Transverse colon (tissue), 4 donors: ENCODE data around the gene ATG9B. TPM values are rescaled to one million over a fixed set of nuclear protein-coding genes. Genes with fewer than 3 reads are reported as not detected.
"Not testable (repeated sequence)": the region's sequence is repeated elsewhere in the genome, so short reads cannot be mapped to it uniquely, and the experiment has no call there.

Experiments
- DNase-seq: peaks from one replicate; pipeline ENCODE4 v3.0.0-alpha.2; 2019
- H3K27ac ChIP-seq, 4 donors: fragments of 200-600 bp; sonication (generic); 2 replicates each; pipeline ENCODE4 v1.5.1; 2016 to 2018; ENCODE audit warnings: inconsistent platforms in 4 of 4
- H3K27me3 ChIP-seq: fragments of 200-600 bp; sonication (generic); 2 replicates; pipeline ENCODE4 v1.5.1; 2017; ENCODE audit warnings: inconsistent platforms
- H3K36me3 ChIP-seq, 4 donors: fragments of 200-600 bp; sonication (generic); 2 replicates each; pipeline ENCODE4 v1.5.1; 2017 to 2019; ENCODE audit warnings: inconsistent platforms in 4 of 4
- H3K4me1 ChIP-seq, 4 donors: fragments of 200-600 bp; sonication (generic); 2 replicates each; pipeline ENCODE4 v1.5.1; 2017 to 2020; ENCODE audit warnings: inconsistent platforms in 4 of 4
- H3K4me3 ChIP-seq, 4 donors: fragments of 200-600 bp; sonication (generic); 1 replicate in 1 of 4; 2 replicates in 3 of 4; pipeline versions ENCODE4 v1.5.1 to v1.6.1; 2017 to 2019; ENCODE audit warnings: inconsistent platforms in 4 of 4
- H3K9me3 ChIP-seq, 2 donors: fragments of 200-600 bp; sonication (generic); 2 replicates each; pipeline ENCODE4 v1.5.1; 2017 to 2019; ENCODE audit warnings: inconsistent platforms in 2 of 2
- CTCF ChIP-seq, 5 experiments: fragments of 200-600 bp in 3 of 5; fragments of 450-650 bp in 2 of 5; sonication (generic) in 3 of 5; IDR thresholded peaks; 1 replicate in 2 of 5; 2 replicates in 3 of 5; pipeline ENCODE4 v1.5.1; 2016 to 2017; ENCODE audit warnings: antibody characterized with exemption in 5 of 5, inconsistent platforms in 3 of 5, mild to moderate bottlenecking in 2 of 5, moderate library complexity in 1 of 5
- EP300 ChIP-seq: sonication (generic); formaldehyde crosslinking; IDR thresholded peaks from one replicate; pipeline ENCODE4 v1.6.1; 2017; ENCODE audit warnings: antibody characterized with exemption, low read depth
- POLR2A ChIP-seq: fragments of 450-650 bp; IDR thresholded peaks from one replicate; pipeline ENCODE4 v1.6.1; 2016; ENCODE audit warnings: antibody characterized with exemption, mild to moderate bottlenecking, moderate library complexity
- POLR2AphosphoS5 ChIP-seq, 3 donors: sonication (generic); formaldehyde crosslinking; IDR thresholded peaks; one replicate each; pipeline ENCODE4 v1.6.1; 2016; ENCODE audit warnings: antibody characterized with exemption in 3 of 3
- WGBS, 2 donors: methylation state at CpG; one replicate each; pipeline ENCODE4 v1.1.5; 2018; ENCODE audit warnings: low coverage in 1 of 2; 5-methylcytosine and 5-hydroxymethylcytosine counted together
- in situ Hi-C, 4 donors: fragments of 200-750 bp; cut with MboI; loops; one replicate each; pipeline versions ENCODE4 v1.15.0 to v1.15.1; 2017; ENCODE audit warnings: low sequenced_read_pairs in 3 of 4, low pct_ligation_motif_present in 1 of 4, low pct_unique_long_range_greater_than_20kb in 1 of 4
- intact Hi-C: fragments of 100-400 bp; cut with DNase I; formaldehyde crosslinking; loops from one replicate; pipeline ENCODE4 v1.15.1; 2023; ENCODE audit warnings: low total_unique reads
- total RNA-seq, 4 donors: library from RNA; depleted of rRNA; stranded (reverse); fragments of >200 nt; gene quantifications; one replicate each; pipeline ENCODE4 v1.1.0, GENCODE V29; 2016

ATG9B gene
- total RNA-seq, 4 donors from 2014 or later, result 1.1 TPM; not detected in 3

- in situ Hi-C loops, result no loop called here
- Histone ChIP-seq H3K36me3 (no peaks in the 10 kb centered on the region), H3K4me3 (peak within 1 kb of the TSS; percentile 53 to 86 (median 74)), H3K9me3 (no peaks in the 10 kb centered on the region), H3K4me1 (peaks cover 0 to 19% (median 13%) of the 10 kb centered on the region in 4 donors), H3K27ac (peak within 1 kb of the TSS; percentile 76 to 93 (median 88)), H3K27me3 (no peaks in the 10 kb centered on the region)
- WGBS, 2 donors, result 0 to 1% methylated on average over 2 to 50 of the region's 53 CpGs
- intact Hi-C loops, result no loop called here
- DNase-seq, result peak; percentile 99
- TF ChIP-seq CTCF (IDR thresholded peaks at IDR 0.05) (peak; percentile 43 to 84 (median 56)), EP300 (no peak), POLR2AphosphoS5 (IDR thresholded peaks at IDR 0.05) (peak; percentile 28 to 70 (median 39)), POLR2A (peak; percentile 65)
These were observed 4.0 kb upstream of the ATG9B start, which contains the start of gene ABCB8 for GRCh38 chr7:151028131-151028947. ABCB8 (plus strand) TSS chr7:151028450; CDS start chr7:151028516, 66 bp downstream.

GRCh38 chr7:151027728-151028130 lies 3.4 kb upstream of the ATG9B start:
- intact Hi-C loops, result not testable (repeated sequence)

GRCh38 chr7:151026771-151027727 lies 2.8 kb upstream of the ATG9B start:
- DNase-seq, intact Hi-C loops, H3K27me3 ChIP-seq, in situ Hi-C loops, H3K36me3 ChIP-seq, H3K9me3 ChIP-seq: not testable (repeated sequence)
- Histone ChIP-seq H3K4me1 (peaks cover 0 to 19% (median 13%) of the 10 kb centered on the region in 4 donors), H3K4me3 (peak overlapping the region in 1 of 4 donors; percentile 86), H3K27ac (peak overlapping the region in 2 of 4 donors; percentile 87 to 89)
- WGBS, 2 donors, result 34 to 52% methylated on average over 7 to 19 of the region's 19 CpGs

More at GRCh38 chr7:151027728-151028130, 3.4 kb upstream of the ATG9B start:
- H3K36me3 ChIP-seq, H3K27me3 ChIP-seq, DNase-seq, H3K9me3 ChIP-seq, in situ Hi-C loops: not testable (repeated sequence)
- Histone ChIP-seq H3K4me3 (peak overlapping the region; percentile 21 to 86 (median 59)), H3K4me1 (peaks cover 0 to 19% (median 13%) of the 10 kb centered on the region in 4 donors), H3K27ac (peak overlapping the region; percentile 76 to 93 (median 88))
- 17 to 54% methylated on average over 5 to 16 of the region's 16 CpGs for WGBS, 2 donors
- TF ChIP-seq POLR2A, result peak; percentile 3

GRCh38 chr7:151025924-151026671 lies 1.8 kb upstream of the ATG9B start:
- Histone ChIP-seq H3K4me3 (no peak overlapping the region), H3K27ac (no peak overlapping the region), H3K27me3 (peaks cover 5% of the 10 kb centered on the region), H3K9me3 (no peaks in the 10 kb centered on the region), H3K36me3 (no peaks in the 10 kb centered on the region), H3K4me1 (peaks cover 0 to 19% (median 13%) of the 10 kb centered on the region in 4 donors)
- TF ChIP-seq POLR2A, result no peak
- no peak for TF ChIP-seq EP300
- TF ChIP-seq CTCF (IDR thresholded peaks at IDR 0.05), result no peak
- TF ChIP-seq POLR2AphosphoS5 (IDR thresholded peaks at IDR 0.05), result no peak
- intact Hi-C loops, result no loop called here
- no peak for DNase-seq
- 72 to 100% methylated on average over 1 to 4 of the region's 4 CpGs for WGBS, 2 donors
- in situ Hi-C loops, result no loop called here
